ENCODE measurements around the gene CXCR2.

- TF ChIP-seq CTCF (conservative IDR thresholded peaks at IDR 0.05; ENCODE audit: low read length) (no peak), EZH2phosphoT487 (IDR thresholded peaks at IDR 0.05; ENCODE audit: borderline replicate concordance, low read depth, low read length) (no peak)
Observed at GRCh38 chr2:218125626-218126080, at the start of gene CXCR2.

Measured in OCI-LY7 (cell line).